H1 (cell line): ENCODE measurements around the gene PLEKHS1.

ENCODE experiments used
- CREB1 ChIP-seq: IDR thresholded peaks from 2 replicates; pipeline ENCODE4 v1.6.1; 2012; ENCODE audit warnings: inconsistent platforms
- EGR1 ChIP-seq: IDR thresholded peaks from 2 replicates; pipeline ENCODE4 v1.6.1; 2011; ENCODE audit warnings: low read depth, low read length, borderline replicate concordance
- EP300 ChIP-seq, 2 experiments: IDR thresholded peaks; 1 replicate in 1 of 2; 2 replicates in 1 of 2; pipeline ENCODE4 v1.6.1; 2011 to 2012; ENCODE audit warnings: low read depth in 2 of 2, low read length in 2 of 2, mild to moderate bottlenecking in 2 of 2, borderline replicate concordance in 1 of 2, inconsistent platforms in 1 of 2, moderate library complexity in 1 of 2
- EZH2 ChIP-seq: fragments of 200-600 bp; sonication (generic); IDR thresholded peaks from 2 replicates; pipeline ENCODE4 v1.7.1; 2012; ENCODE audit warnings: low read depth, mild to moderate bottlenecking, moderate library complexity, low read length, inconsistent platforms; ENCODE audit not compliant: severe bottlenecking
- KDM1A ChIP-seq: fragments of 200-600, 300-600 bp; sonication (generic); IDR thresholded peaks from 2 replicates; pipeline ENCODE4 v1.7.1; 2016; ENCODE audit warnings: mild to moderate bottlenecking, low read length, borderline replicate concordance
- PHF8 ChIP-seq: fragments of 200-600 bp; sonication (generic); conservative IDR thresholded peaks from 2 replicates; pipeline ENCODE4 v1.7.1; 2012; ENCODE audit warnings: low read depth, mild to moderate bottlenecking, inconsistent platforms, low read length, moderate library complexity
- POLR2A ChIP-seq, 2 experiments: IDR thresholded peaks; 1 replicate in 1 of 2; 2 replicates in 1 of 2; pipeline ENCODE4 v1.6.1; 2011; ENCODE audit warnings: low read depth in 2 of 2, low read length in 2 of 2, mild to moderate bottlenecking in 2 of 2; ENCODE audit errors: control extremely low read depth in 1 of 2
- POLR2AphosphoS5 ChIP-seq: IDR thresholded peaks from 2 replicates; pipeline ENCODE4 v1.6.1; 2011; ENCODE audit warnings: low read depth, low read length
- POU5F1 ChIP-seq: IDR thresholded peaks from 2 replicates; pipeline ENCODE4 v1.6.1; 2011; ENCODE audit warnings: low read depth, mild to moderate bottlenecking, low read length, moderate library complexity
- YY1 ChIP-seq: IDR thresholded peaks from 2 replicates; pipeline ENCODE4 v1.6.1; 2011; ENCODE audit warnings: low read depth, mild to moderate bottlenecking, low read length
- ZNF274 ChIP-seq: IDR thresholded peaks from 2 replicates; pipeline ENCODE4 v1.7.0; 2012; ENCODE audit warnings: low read length, borderline replicate concordance; ENCODE audit errors: extremely low read depth
- TF ChIP-seq, protein P1 (sequence below), 3 experiments: IDR thresholded peaks; 1 replicate in 2 of 3; 2 replicates in 1 of 3; pipeline versions ENCODE4 v1.5.1 to v1.6.1; 2011; ENCODE audit warnings: low read length in 3 of 3, mild to moderate bottlenecking in 3 of 3, inconsistent platforms in 2 of 3, low read depth in 1 of 3, moderate library complexity in 1 of 3; ENCODE audit not compliant: insufficient read depth in 1 of 3; ENCODE audit errors: control extremely low read depth in 1 of 3
- TF ChIP-seq, protein P2 (sequence below): IDR thresholded peaks from 2 replicates; pipeline ENCODE4 v1.6.1; 2012; ENCODE audit warnings: inconsistent platforms
- TF ChIP-seq, protein P3 (sequence below): IDR thresholded peaks from 2 replicates; pipeline ENCODE4 v1.6.1; 2011; ENCODE audit warnings: low read depth, mild to moderate bottlenecking, low read length; ENCODE audit not compliant: insufficient read depth

DNA sequence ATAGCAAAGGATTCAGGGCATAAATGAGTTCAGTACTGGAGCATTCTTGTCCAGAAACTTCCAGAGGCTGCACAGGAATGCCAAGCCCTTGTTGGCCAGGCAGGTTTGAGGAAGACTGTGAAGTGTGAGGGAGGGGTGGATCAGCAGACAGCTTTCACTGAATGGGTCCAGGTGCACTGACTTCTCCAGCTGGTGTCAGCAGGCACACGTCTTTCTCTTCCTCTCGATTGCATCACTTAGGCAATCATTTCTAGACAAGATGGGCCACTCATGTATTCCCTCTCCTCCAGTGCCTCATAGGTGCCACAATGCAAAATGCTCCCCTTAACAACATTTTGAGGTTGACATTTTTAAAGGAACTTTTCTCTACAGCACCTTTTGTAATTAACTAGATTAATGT is 15.6 kb upstream of the PLEKHS1 start:
- TF ChIP-seq, protein P1, sequence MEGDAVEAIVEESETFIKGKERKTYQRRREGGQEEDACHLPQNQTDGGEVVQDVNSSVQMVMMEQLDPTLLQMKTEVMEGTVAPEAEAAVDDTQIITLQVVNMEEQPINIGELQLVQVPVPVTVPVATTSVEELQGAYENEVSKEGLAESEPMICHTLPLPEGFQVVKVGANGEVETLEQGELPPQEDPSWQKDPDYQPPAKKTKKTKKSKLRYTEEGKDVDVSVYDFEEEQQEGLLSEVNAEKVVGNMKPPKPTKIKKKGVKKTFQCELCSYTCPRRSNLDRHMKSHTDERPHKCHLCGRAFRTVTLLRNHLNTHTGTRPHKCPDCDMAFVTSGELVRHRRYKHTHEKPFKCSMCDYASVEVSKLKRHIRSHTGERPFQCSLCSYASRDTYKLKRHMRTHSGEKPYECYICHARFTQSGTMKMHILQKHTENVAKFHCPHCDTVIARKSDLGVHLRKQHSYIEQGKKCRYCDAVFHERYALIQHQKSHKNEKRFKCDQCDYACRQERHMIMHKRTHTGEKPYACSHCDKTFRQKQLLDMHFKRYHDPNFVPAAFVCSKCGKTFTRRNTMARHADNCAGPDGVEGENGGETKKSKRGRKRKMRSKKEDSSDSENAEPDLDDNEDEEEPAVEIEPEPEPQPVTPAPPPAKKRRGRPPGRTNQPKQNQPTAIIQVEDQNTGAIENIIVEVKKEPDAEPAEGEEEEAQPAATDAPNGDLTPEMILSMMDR (IDR thresholded peaks at IDR 0.05; ENCODE audit: control extremely low read depth in 1 of 3, insufficient read depth in 1 of 3, low read depth in 1 of 3, low read length in 3 of 3): peak in 1 of 3 experiments; percentile 7; a peak in 1 of 4 replicates
- TF ChIP-seq CREB1: no peak
- TF ChIP-seq KDM1A: no peak
- no peak for TF ChIP-seq EGR1
- TF ChIP-seq, protein P2, sequence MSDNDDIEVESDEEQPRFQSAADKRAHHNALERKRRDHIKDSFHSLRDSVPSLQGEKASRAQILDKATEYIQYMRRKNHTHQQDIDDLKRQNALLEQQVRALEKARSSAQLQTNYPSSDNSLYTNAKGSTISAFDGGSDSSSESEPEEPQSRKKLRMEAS: no peak
- no peak for TF ChIP-seq POLR2AphosphoS5
- TF ChIP-seq POLR2A (IDR thresholded peaks at IDR 0.05; ENCODE audit: control extremely low read depth in 1 of 2, low read depth in 2 of 2, low read length in 2 of 2): no peak
- no peak for TF ChIP-seq ZNF274
- no peak for TF ChIP-seq POU5F1
- no peak for TF ChIP-seq YY1
- TF ChIP-seq, protein P3, sequence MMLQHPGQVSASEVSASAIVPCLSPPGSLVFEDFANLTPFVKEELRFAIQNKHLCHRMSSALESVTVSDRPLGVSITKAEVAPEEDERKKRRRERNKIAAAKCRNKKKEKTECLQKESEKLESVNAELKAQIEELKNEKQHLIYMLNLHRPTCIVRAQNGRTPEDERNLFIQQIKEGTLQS: peak; percentile 46; the same call in 1 of the 2 replicates
- TF ChIP-seq PHF8: no peak
- TF ChIP-seq EP300 (IDR thresholded peaks at IDR 0.05; ENCODE audit: borderline replicate concordance in 1 of 2, low read depth in 2 of 2, low read length in 2 of 2): no peak
- no peak for TF ChIP-seq EZH2
